Thoracic aorta (tissue), 2 donors: ENCODE data around the gene PIGBOS1. TPM values are rescaled to one million over a fixed set of nuclear protein-coding genes. Genes with fewer than 3 reads are reported as not detected.
A peak's percentile ranks its signal among the peaks of the same experiment; 100 is the strongest.

ENCODE experiments used
- ATAC-seq: fragments of 150-250 bp; one replicate; pipeline ENCODE4 v1.8.0; 2017; ENCODE audit warnings: low read depth; ENCODE audit not compliant: insufficient number of reproducible peaks, low FRiP score
- DNase-seq: peaks from one replicate; pipeline ENCODE4 v3.0.0-alpha.2; 2020; ENCODE audit warnings: low spot score
- H3K27ac ChIP-seq, 2 donors: fragments of 200-600 bp; sonication (generic); 1 replicate in 1 of 2; 2 replicates in 1 of 2; pipeline ENCODE4 v1.5.1; 2016; ENCODE audit warnings: mild to moderate bottlenecking in 2 of 2, moderate library complexity in 2 of 2
- H3K27me3 ChIP-seq: fragments of 200-600 bp; sonication (generic); replicated peaks from 2 replicates; pipeline ENCODE4 v1.6.0; 2016; ENCODE audit warnings: mild to moderate bottlenecking; ENCODE audit not compliant: insufficient read depth
- H3K36me3 ChIP-seq: fragments of 200-600 bp; sonication (generic); one replicate; pipeline ENCODE4 v1.5.1; 2016
- H3K4me1 ChIP-seq, 2 donors: fragments of 200-600 bp; sonication (generic); 1 replicate in 1 of 2; 2 replicates in 1 of 2; pipeline versions ENCODE4 v1.5.1 to v1.6.0; 2016; ENCODE audit warnings: low read depth in 2 of 2, mild to moderate bottlenecking in 1 of 2; ENCODE audit not compliant: control insufficient read depth in 1 of 2
- H3K4me3 ChIP-seq: fragments of 200-600 bp; sonication (generic); 2 replicates; pipeline ENCODE4 v1.5.1; 2016; ENCODE audit warnings: mild to moderate bottlenecking
- H3K9me3 ChIP-seq: fragments of 200-600 bp; sonication (generic); 2 replicates; pipeline ENCODE4 v1.5.1; 2016
- total RNA-seq, 2 donors: library from RNA; depleted of rRNA; stranded (reverse); fragments of >200 nt; gene quantifications; one replicate each; pipeline versions ENCODE4 v1.1.0 to v1.2.3, GENCODE V29; 2016
- TF ChIP-seq, protein P1 (sequence below): fragments of 200-600 bp; sonication (generic); IDR thresholded peaks from one replicate; pipeline ENCODE4 v1.5.1; 2019; ENCODE audit warnings: antibody characterized with exemption

The PIGBOS1 gene
- total RNA-seq, 2 donors from 2014 or later = 5.8 to 20.2 TPM

DNA sequence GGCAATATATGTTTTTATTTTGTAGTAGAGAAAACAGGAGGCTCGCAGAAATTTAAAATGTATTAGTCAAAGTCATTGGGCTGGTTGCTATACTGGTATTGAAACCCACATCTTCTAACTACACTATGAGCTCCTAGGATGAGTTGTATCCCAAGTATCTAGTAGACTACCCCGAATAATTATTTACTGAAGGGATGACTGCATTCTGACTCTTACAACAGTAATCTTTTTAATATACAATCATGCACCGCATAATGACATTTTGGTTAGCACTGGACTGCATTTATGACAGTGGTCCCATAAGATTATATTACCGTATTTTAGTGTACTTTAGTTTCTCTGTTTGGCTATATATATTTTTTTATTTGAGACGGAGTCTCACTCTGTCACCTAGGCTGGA lies 15.4 kb upstream of the PIGBOS1 start:
- Histone ChIP-seq H3K36me3 (peaks cover 4% of the 10 kb centered on the region), H3K4me3 (no peak overlapping the region), H3K4me1 (peaks cover under 1 to 9% of the 10 kb centered on the region in 2 donors), H3K27ac (no peak overlapping the region), H3K27me3 (no peaks in the 10 kb centered on the region), H3K9me3 (no peaks in the 10 kb centered on the region)
- DNase-seq = no peak
- TF ChIP-seq, protein P1, sequence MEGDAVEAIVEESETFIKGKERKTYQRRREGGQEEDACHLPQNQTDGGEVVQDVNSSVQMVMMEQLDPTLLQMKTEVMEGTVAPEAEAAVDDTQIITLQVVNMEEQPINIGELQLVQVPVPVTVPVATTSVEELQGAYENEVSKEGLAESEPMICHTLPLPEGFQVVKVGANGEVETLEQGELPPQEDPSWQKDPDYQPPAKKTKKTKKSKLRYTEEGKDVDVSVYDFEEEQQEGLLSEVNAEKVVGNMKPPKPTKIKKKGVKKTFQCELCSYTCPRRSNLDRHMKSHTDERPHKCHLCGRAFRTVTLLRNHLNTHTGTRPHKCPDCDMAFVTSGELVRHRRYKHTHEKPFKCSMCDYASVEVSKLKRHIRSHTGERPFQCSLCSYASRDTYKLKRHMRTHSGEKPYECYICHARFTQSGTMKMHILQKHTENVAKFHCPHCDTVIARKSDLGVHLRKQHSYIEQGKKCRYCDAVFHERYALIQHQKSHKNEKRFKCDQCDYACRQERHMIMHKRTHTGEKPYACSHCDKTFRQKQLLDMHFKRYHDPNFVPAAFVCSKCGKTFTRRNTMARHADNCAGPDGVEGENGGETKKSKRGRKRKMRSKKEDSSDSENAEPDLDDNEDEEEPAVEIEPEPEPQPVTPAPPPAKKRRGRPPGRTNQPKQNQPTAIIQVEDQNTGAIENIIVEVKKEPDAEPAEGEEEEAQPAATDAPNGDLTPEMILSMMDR = no peak
- no peak for ATAC-seq

DNA sequence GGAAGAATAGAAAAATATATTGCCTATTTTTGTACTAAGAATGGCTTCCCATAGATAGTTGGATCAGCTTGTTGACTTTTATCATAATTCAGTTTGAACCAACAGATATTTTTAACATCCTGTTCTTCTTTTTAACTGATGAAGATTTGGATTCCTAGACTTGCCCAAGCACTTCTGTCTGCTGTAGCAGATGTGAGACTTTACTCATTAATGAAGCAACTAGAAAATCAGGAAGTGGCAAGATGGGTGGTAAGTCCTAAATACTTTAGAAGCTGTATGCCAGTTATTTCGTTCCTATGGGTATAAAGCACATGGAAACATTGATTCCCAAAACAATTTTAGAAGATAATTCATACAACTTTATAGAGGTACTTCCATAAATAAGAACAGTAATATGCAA lies 8.5 kb upstream of the PIGBOS1 start:
- no peak for ATAC-seq
- no peaks in the 10 kb centered on the region for H3K4me1 ChIP-seq
- DNase-seq = no peak
- no peaks in the 10 kb centered on the region for H3K9me3 ChIP-seq
- peaks cover 5% of the 10 kb centered on the region for H3K36me3 ChIP-seq
- H3K27me3 ChIP-seq = no peaks in the 10 kb centered on the region
- no peak overlapping the region for H3K4me3 ChIP-seq
- no peak overlapping the region for H3K27ac ChIP-seq
- TF ChIP-seq, protein P1 = no peak

DNA sequence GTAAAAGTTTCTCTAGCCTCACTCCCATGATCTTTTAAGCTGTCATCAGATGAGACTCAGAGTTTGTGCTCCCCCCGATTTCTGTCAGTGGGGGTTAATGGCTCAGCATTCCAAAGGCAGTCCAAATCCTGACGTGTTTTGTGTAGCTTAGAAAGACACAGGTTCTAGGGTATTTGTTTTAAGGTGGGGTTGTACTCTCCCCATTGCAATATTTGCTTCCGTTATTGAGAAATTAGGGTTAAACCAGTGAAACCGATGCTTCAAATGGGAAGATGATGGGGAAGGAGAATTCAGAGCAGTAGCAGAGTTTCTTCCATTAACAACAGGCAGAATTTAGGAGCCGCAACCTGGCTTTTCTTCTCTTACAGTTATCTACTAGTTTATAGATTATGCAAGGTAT lies 3.5 kb upstream of the PIGBOS1 start:
- Histone ChIP-seq H3K4me1 (peaks cover 19 to 25% of the 10 kb centered on the region in 2 donors), H3K36me3 (peaks cover 5% of the 10 kb centered on the region), H3K9me3 (no peaks in the 10 kb centered on the region), H3K4me3 (no peak overlapping the region), H3K27ac (no peak overlapping the region), H3K27me3 (no peaks in the 10 kb centered on the region)
- no peak for DNase-seq
- TF ChIP-seq, protein P1 = no peak
- no peak for ATAC-seq

DNA sequence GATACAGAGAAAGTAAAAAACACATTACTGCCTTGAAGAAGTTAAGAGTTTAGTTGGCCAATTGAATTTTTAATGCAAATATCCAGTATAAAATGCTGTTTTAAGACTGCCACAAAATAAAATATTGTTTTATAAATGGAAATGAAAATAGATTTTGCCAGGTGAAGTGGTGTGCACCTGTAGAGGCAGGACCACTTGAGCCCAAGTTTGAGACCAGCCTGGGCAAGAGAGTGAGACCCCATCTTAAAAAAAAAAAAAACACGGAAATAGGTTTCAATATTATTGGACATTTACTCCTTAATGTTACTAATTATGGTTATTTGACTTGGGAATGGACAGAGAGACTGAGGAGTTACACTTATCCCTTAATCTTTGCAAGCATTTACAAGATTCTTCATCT lies 2.0 kb upstream of the PIGBOS1 start:
- TF ChIP-seq, protein P1 = no peak
- no peak for ATAC-seq

DNA sequence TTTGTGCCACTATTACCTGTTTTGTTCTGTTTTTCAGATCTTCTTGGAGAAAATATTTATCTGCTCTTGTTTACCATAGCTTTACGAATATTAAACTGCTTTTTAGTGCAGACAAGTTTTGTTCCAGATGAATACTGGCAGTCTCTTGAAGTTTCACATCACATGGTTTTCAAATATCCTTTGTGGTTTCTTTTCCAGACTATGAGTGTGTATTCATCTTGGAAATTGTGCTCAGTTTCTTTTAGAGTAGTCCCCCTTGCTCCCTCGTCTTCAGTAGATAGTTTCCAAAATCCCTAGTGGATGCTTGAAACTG lies 1.3 kb upstream of the PIGBOS1 start:
- DNase-seq = no peak
- H3K9me3 ChIP-seq = no peaks in the 10 kb centered on the region
- peak overlapping the region; percentile 96 for H3K4me3 ChIP-seq
- H3K27me3 ChIP-seq = no peaks in the 10 kb centered on the region
- TF ChIP-seq, protein P1 = no peak
- peak overlapping the region in 1 of 2 donors; percentile 98 for H3K27ac ChIP-seq
- H3K4me1 ChIP-seq = peaks cover 26 to 34% of the 10 kb centered on the region in 2 donors
- peaks cover 5% of the 10 kb centered on the region for H3K36me3 ChIP-seq
- ATAC-seq = no peak

More for the DNA sequence above, 2.0 kb upstream of the PIGBOS1 start:
- Histone ChIP-seq H3K36me3 (peaks cover 5% of the 10 kb centered on the region), H3K4me1 (peaks cover 26 to 34% of the 10 kb centered on the region in 2 donors), H3K9me3 (no peaks in the 10 kb centered on the region), H3K27me3 (no peaks in the 10 kb centered on the region), H3K27ac (no peak overlapping the region), H3K4me3 (no peak overlapping the region)
- DNase-seq = no peak
